Testis (tissue), 3 donors: ENCODE results near the gene TDRD1. TPM values are rescaled to one million over a fixed set of nuclear protein-coding genes. Genes with fewer than 3 reads are reported as not detected.

ENCODE experiments used
- DNase-seq: peaks from one replicate; pipeline ENCODE4 v3.0.0-alpha.2; 2019
- H3K27ac ChIP-seq, 2 donors: fragments of 200-600 bp; sonication (generic); one replicate each; pipeline ENCODE4 v1.5.1; 2019
- H3K27me3 ChIP-seq: fragments of 200-600 bp; sonication (generic); one replicate; pipeline ENCODE4 v1.5.1; 2019
- H3K36me3 ChIP-seq: fragments of 200-600 bp; sonication (generic); one replicate; pipeline ENCODE4 v1.5.1; 2017; ENCODE audit warnings: low read depth; ENCODE audit errors: missing control alignments
- H3K4me1 ChIP-seq: fragments of 200-600 bp; sonication (generic); one replicate; pipeline ENCODE4 v1.5.1; 2019
- H3K4me3 ChIP-seq, 2 donors: fragments of 200-600 bp; sonication (generic); one replicate each; pipeline ENCODE4 v1.5.1; 2017 to 2019
- H3K9me3 ChIP-seq: fragments of 200-600 bp; sonication (generic); one replicate; pipeline ENCODE4 v1.5.1; 2017
- CTCF ChIP-seq, 3 experiments: fragments of 450-650 bp in 2 of 3; fragments of 200-600 bp in 1 of 3; sonication (generic) in 1 of 3; IDR thresholded peaks; one replicate each; pipeline ENCODE4 v1.5.1; 2016 to 2019; ENCODE audit warnings: antibody characterized with exemption in 3 of 3, mild to moderate bottlenecking in 2 of 3, moderate library complexity in 1 of 3
- POLR2A ChIP-seq: fragments of 450-650 bp; IDR thresholded peaks from one replicate; pipeline ENCODE4 v1.6.1; 2017; ENCODE audit warnings: antibody characterized with exemption, mild to moderate bottlenecking, moderate library complexity
- WGBS, 2 donors: methylation state at CpG; one replicate each; pipeline ENCODE4 v1.1.5; 2018; 5-methylcytosine and 5-hydroxymethylcytosine counted together
- intact Hi-C: fragments of 100-400 bp; cut with DNase I; formaldehyde crosslinking; loops from one replicate; pipeline ENCODE4 v1.15.1; 2023; ENCODE audit warnings: low total_unique reads
- polyA plus RNA-seq: library from polyadenylated mRNA; stranded (reverse); fragments of 350-450 nt; fragmentation: Illumina TruSeq; extraction: RNeasy Lipid Tissue Mini Kit (QIAGEN cat#74804); gene quantifications from one replicate; pipeline ENCODE4 v1.2.3, GENCODE V29; 2014; ENCODE audit warnings: low read depth, low replicate concordance; ENCODE audit not compliant: insufficient read depth
- total RNA-seq, 2 donors: library from RNA; depleted of rRNA; stranded (reverse); fragments of >200 nt; gene quantifications; one replicate each; pipeline ENCODE4 v1.2.3, GENCODE V29; 2016

TDRD1 gene
- total and polyA plus RNA-seq, 3 donors from 2014 or later: 25.7 to 32.7 (median 32.3) TPM

- no peak for DNase-seq
- TF ChIP-seq POLR2A: no peak
- TF ChIP-seq CTCF (IDR thresholded peaks at IDR 0.05): no peak
- H3K27ac ChIP-seq: no peak overlapping the region
Observed at GRCh38 chr10:114188001-114188400, 8.8 kb downstream of the TDRD1 start.

GRCh38 chr10:114188900-114189299 is 9.7 kb downstream of the TDRD1 start:
- no peak overlapping the region for H3K27ac ChIP-seq
- H3K36me3 ChIP-seq: no peaks in the 10 kb centered on the region
- intact Hi-C loops: no loop called here
- H3K27me3 ChIP-seq: no peaks in the 10 kb centered on the region
- no peaks in the 10 kb centered on the region for H3K4me1 ChIP-seq
- TF ChIP-seq CTCF (IDR thresholded peaks at IDR 0.05): no peak
- no peak for TF ChIP-seq POLR2A
- DNase-seq: no peak
- no peak overlapping the region for H3K4me3 ChIP-seq
- WGBS, 2 donors: 94 to 98% methylated on average over 3 of the region's 3 CpGs
- H3K9me3 ChIP-seq: no peaks in the 10 kb centered on the region

More at GRCh38 chr10:114188001-114188400, 8.8 kb downstream of the TDRD1 start:
- Histone ChIP-seq H3K4me3 (no peak overlapping the region), H3K36me3 (no peaks in the 10 kb centered on the region), H3K27me3 (no peaks in the 10 kb centered on the region), H3K4me1 (no peaks in the 10 kb centered on the region), H3K9me3 (no peaks in the 10 kb centered on the region)
- intact Hi-C loops: no loop called here
- 84 to 92% methylated on average over 3 of the region's 3 CpGs for WGBS, 2 donors

- 93 to 94% methylated on average over 8 of the region's 8 CpGs for WGBS, 2 donors
Observed at GRCh38 chr10:114189700-114190099, 10.5 kb downstream of the TDRD1 start.

GRCh38 chr10:114195079-114195478 is 15.9 kb downstream of the TDRD1 start:
- TF ChIP-seq POLR2A: no peak
- TF ChIP-seq CTCF (IDR thresholded peaks at IDR 0.05): no peak

More at GRCh38 chr10:114189700-114190099, 10.5 kb downstream of the TDRD1 start:
- no peak overlapping the region for H3K27ac ChIP-seq
- no peaks in the 10 kb centered on the region for H3K27me3 ChIP-seq
- no peaks in the 10 kb centered on the region for H3K9me3 ChIP-seq
- no peak for DNase-seq
- no peaks in the 10 kb centered on the region for H3K4me1 ChIP-seq
- no peaks in the 10 kb centered on the region for H3K36me3 ChIP-seq
- no peak for TF ChIP-seq POLR2A
- intact Hi-C loops: no loop called here
- H3K4me3 ChIP-seq: no peak overlapping the region

GRCh38 chr10:114199239-114199638 is 20.1 kb downstream of the TDRD1 start:
- intact Hi-C loops: no loop called here
- Histone ChIP-seq H3K27ac (no peak overlapping the region), H3K4me3 (no peak overlapping the region), H3K4me1 (no peaks in the 10 kb centered on the region), H3K27me3 (no peaks in the 10 kb centered on the region), H3K9me3 (no peaks in the 10 kb centered on the region), H3K36me3 (no peaks in the 10 kb centered on the region)
- WGBS, 2 donors: 96 to 99% methylated on average over 4 of the region's 4 CpGs
- TF ChIP-seq CTCF (IDR thresholded peaks at IDR 0.05) (no peak), POLR2A (no peak)
- DNase-seq: no peak

More at GRCh38 chr10:114195079-114195478, 15.9 kb downstream of the TDRD1 start:
- intact Hi-C loops: no loop called here
- Histone ChIP-seq H3K9me3 (no peaks in the 10 kb centered on the region), H3K4me3 (no peak overlapping the region), H3K27me3 (no peaks in the 10 kb centered on the region), H3K27ac (no peak overlapping the region), H3K4me1 (no peaks in the 10 kb centered on the region), H3K36me3 (no peaks in the 10 kb centered on the region)
- no peak for DNase-seq
- WGBS, 2 donors: 80% methylated on average over 2 of the region's 2 CpGs
